ENCODE data around the gene SNX30. TPM values are rescaled to one million over a fixed set of nuclear protein-coding genes. Genes with fewer than 3 reads are reported as not detected.

SNX30 gene
- total RNA-seq, 1 experiment from 2014 or later = 7.9 TPM

Other genes with a start within 250 kb of the SNX30 start
- 28.9 and 32.1 TPM in 2 replicates for gene INIP, start 32.6 kb upstream of the SNX30 start, total RNA-seq (2014; rRNA removed)
- gene SLC46A2, start 140.1 kb downstream of the SNX30 start, total RNA-seq (2014; rRNA removed) = not detected in 2 replicates

Measured in LHCN-M2 (cell line).